Measurements from ENCODE around the gene IQCK. TPM values are rescaled to one million over a fixed set of nuclear protein-coding genes. Genes with fewer than 3 reads are reported as not detected.

Gene IQCK
- total and polyA plus RNA-seq, 8 donors: 3.5 to 100.0 (median 13.6) TPM

DNA sequence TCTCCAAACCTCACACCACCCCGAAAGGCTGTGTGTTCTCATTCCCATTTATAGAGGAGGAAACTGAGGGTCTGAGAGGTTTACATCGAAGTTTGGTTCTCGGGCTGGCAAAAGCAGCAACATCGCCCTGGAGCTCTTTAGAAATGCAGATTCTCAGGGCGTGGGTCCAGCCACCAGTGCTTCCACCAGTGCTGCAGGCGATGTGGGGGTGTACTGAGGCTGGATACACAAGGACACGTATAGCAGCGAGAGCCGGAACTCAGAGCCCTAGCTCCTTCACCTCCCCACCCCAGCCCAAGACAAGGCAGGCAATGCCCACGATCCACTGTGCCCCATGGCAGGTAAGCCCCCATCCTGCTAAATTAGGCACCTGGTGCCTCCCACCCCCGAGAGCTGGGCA is 160.7 kb downstream of the IQCK start:
- H3K27me3 ChIP-seq: peaks cover 0 to 14% (median 0%) of the 10 kb centered on the region in 3 donors
- intact Hi-C loops (cut with DNase I; ENCODE audit: low total_unique reads): no loop called here
- no peak for TF ChIP-seq POLR2AphosphoS5 (IDR thresholded peaks at IDR 0.05)
- TF ChIP-seq, protein P1, sequence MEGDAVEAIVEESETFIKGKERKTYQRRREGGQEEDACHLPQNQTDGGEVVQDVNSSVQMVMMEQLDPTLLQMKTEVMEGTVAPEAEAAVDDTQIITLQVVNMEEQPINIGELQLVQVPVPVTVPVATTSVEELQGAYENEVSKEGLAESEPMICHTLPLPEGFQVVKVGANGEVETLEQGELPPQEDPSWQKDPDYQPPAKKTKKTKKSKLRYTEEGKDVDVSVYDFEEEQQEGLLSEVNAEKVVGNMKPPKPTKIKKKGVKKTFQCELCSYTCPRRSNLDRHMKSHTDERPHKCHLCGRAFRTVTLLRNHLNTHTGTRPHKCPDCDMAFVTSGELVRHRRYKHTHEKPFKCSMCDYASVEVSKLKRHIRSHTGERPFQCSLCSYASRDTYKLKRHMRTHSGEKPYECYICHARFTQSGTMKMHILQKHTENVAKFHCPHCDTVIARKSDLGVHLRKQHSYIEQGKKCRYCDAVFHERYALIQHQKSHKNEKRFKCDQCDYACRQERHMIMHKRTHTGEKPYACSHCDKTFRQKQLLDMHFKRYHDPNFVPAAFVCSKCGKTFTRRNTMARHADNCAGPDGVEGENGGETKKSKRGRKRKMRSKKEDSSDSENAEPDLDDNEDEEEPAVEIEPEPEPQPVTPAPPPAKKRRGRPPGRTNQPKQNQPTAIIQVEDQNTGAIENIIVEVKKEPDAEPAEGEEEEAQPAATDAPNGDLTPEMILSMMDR (IDR thresholded peaks at IDR 0.05): no peak
- TF ChIP-seq POLR2A (IDR thresholded peaks at IDR 0.05): no peak
- TF ChIP-seq EP300 (IDR thresholded peaks at IDR 0.05): no peak
- peaks cover 13 to 69% (median 33%) of the 10 kb centered on the region in 4 donors for H3K4me1 ChIP-seq
- H3K9me3 ChIP-seq: no peaks in the 10 kb centered on the region
- H3K4me3 ChIP-seq: no peak overlapping the region
- 79 to 90% (median 88%) methylated on average over 10 to 11 of the region's 11 CpGs for WGBS, 5 donors
- DNase-seq: no peak
- peak overlapping the region in 1 of 5 donors; percentile 20 for H3K27ac ChIP-seq
- peaks cover 0 to 19% (median 5%) of the 10 kb centered on the region in 4 donors for H3K36me3 ChIP-seq

DNA sequence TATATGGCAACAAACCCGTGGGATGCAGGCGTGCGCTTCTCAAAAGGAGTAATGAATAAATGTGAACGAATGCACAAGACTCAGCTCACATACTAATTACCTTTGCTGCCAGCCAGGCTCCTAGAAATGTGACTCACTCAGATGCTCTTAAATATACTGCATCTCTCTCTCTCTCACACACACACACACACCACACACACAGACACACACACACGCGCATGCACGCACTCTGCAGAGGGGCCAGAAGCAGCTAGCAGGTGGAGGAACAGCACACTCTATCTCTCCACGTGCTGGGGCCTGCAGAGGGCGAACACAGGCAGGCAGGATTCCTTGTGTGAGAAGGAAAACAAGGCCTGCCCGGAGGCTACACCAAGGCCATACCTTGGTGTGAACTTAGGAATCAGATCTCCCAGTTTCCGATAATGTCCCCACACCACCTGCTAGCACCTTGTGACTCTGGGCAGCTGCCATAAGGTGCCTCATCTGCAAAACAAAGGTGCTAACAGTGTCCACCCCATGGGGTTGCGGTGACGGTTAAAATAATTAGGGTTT is 161.2 kb downstream of the IQCK start:
- H3K27ac ChIP-seq: peak overlapping the region in 2 of 5 donors; percentile 6 to 20
- WGBS, 5 donors: 40 to 59% (median 51%) methylated on average over 13 of the region's 13 CpGs
- H3K4me3 ChIP-seq: no peak overlapping the region
- peaks cover 0 to 19% (median 5%) of the 10 kb centered on the region in 4 donors for H3K36me3 ChIP-seq
- intact Hi-C loops (cut with DNase I; ENCODE audit: low total_unique reads): no loop called here
- H3K4me1 ChIP-seq: peaks cover 13 to 74% (median 38%) of the 10 kb centered on the region in 4 donors
- H3K27me3 ChIP-seq: peaks cover 0 to 20% (median 3%) of the 10 kb centered on the region in 3 donors
- DNase-seq: peak in 1 of 2 donors; percentile 72
- H3K9me3 ChIP-seq: no peaks in the 10 kb centered on the region
- no peak for TF ChIP-seq EP300 (IDR thresholded peaks at IDR 0.05)
- TF ChIP-seq POLR2AphosphoS5 (IDR thresholded peaks at IDR 0.05): no peak
- TF ChIP-seq POLR2A (IDR thresholded peaks at IDR 0.05): no peak
- TF ChIP-seq, protein P1 (IDR thresholded peaks at IDR 0.05): no peak

DNA sequence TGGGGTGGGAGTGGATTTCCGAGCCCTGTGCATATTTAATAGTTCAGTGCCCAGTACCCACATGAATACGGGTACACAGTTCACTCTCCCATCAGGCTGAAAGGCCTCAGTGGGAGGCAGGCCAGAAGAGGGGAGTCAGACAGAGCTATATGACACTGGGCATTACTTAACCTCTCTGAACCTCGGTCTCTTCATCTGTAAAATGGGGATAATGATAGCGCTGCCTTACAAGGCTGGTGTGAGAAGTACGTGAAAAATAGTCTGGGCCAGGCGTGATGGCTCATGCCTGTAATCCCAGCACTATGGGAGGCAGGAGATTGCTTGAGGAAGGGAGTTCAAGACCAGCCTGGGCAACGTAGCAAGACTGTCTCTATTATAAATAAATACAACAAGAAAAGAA is 163.0 kb downstream of the IQCK start:
- no peak overlapping the region for H3K4me3 ChIP-seq
- peaks cover 0 to 35% (median 5%) of the 10 kb centered on the region in 3 donors for H3K27me3 ChIP-seq
- no peaks in the 10 kb centered on the region for H3K9me3 ChIP-seq
- peak overlapping the region in 2 of 5 donors; percentile 13 to 30 for H3K27ac ChIP-seq
- H3K4me1 ChIP-seq: peaks cover 17 to 72% (median 42%) of the 10 kb centered on the region in 4 donors
- intact Hi-C loops (cut with DNase I; ENCODE audit: low total_unique reads): loop anchor here (10.0 kb wide), 1 partner anchor 166 kb away; the partner anchor contains the start of genes IQCK and KNOP1
- no peak for TF ChIP-seq POLR2A (IDR thresholded peaks at IDR 0.05)
- peaks cover 0 to 19% (median 5%) of the 10 kb centered on the region in 4 donors for H3K36me3 ChIP-seq
- WGBS, 5 donors: 87 to 93% (median 91%) methylated on average over 7 of the region's 7 CpGs
- DNase-seq: no peak

DNA sequence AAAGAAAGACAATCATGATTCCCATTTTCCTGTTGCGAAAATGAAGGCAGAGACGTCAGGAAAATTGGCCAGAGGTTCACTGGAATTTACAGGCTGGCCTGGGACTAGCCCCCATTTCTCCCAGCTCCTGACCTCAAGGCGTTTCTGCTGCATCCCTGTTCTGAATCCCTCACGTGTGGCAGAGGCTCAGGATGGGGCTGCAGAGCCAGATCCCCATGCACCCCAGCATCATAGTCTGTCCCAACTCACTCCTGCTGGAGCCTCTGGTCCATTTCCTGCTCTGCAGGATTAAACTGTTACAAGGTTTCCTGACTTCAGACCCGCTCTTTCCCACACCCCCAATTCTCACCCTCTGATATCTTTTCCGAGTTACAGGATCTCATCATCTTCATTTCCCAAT is 163.7 kb downstream of the IQCK start:
- Histone ChIP-seq H3K36me3 (peaks cover 0 to 19% (median 5%) of the 10 kb centered on the region in 4 donors), H3K4me3 (peak overlapping the region in 2 of 4 donors; percentile 69 to 71), H3K9me3 (no peaks in the 10 kb centered on the region), H3K27me3 (peaks cover 0 to 36% (median 5%) of the 10 kb centered on the region in 3 donors), H3K4me1 (peaks cover 18 to 72% (median 41%) of the 10 kb centered on the region in 4 donors), H3K27ac (peak overlapping the region; percentile 4 to 87 (median 30))
- no peak for TF ChIP-seq POLR2A (IDR thresholded peaks at IDR 0.05)
- TF ChIP-seq EP300 (IDR thresholded peaks at IDR 0.05): no peak
- TF ChIP-seq POLR2AphosphoS5 (IDR thresholded peaks at IDR 0.05): no peak
- TF ChIP-seq, protein P1 (IDR thresholded peaks at IDR 0.05): no peak
- intact Hi-C loops (cut with DNase I; ENCODE audit: low total_unique reads): loop anchor here (10.0 kb wide), 1 partner anchor 167 kb away; the partner anchor contains the start of genes IQCK and KNOP1
- WGBS, 5 donors: 56 to 68% (median 57%) methylated on average over 6 of the region's 6 CpGs
- no peak for DNase-seq

Measured in stomach (tissue), 9 donors.